K562 (cell line): ENCODE measurements around the gene AMPD3. TPM values are rescaled to one million over a fixed set of nuclear protein-coding genes. Genes with fewer than 3 reads are reported as not detected.

Experiments used
- ATAC-seq: fragments of 200-7000 bp; cut with Tn5 transposase; 3 replicates; pipeline ENCODE4 v1.9.1; 2020; ENCODE audit warnings: moderate library complexity
- BruUV-seq: library from RNA; stranded (reverse); fragments of 400-500 nt; replicated peaks from 2 replicates; lab custom pipeline; 2021; lab: Mats Ljungman, UMichigan
- CTCF ChIA-PET: fragments of 300-600 bp; formaldehyde crosslinking; extraction: SDS; loops from one replicate; lab custom pipeline; 2021; ENCODE audit warnings: low intra/inter-chr PET ratio; lab: Yijun Ruan, JAX
- POLR2A ChIA-PET: fragments of 300-600, 350-650 bp; sonication (Branson Sonifier 250); formaldehyde crosslinking; extraction: SDS; loops from one replicate; lab custom pipeline; 2021; ENCODE audit warnings: antibody characterized with exemption, inconsistent platforms; lab: Yijun Ruan, JAX
- DNase-seq, 4 experiments: peaks; one replicate each; pipeline versions ENCODE4 v3.0.0 to v3.0.0-alpha.2; 2011 to 2018; ENCODE audit warnings: low spot score in 3 of 4, mixed read lengths in 3 of 4; ENCODE audit errors: extremely low read depth in 1 of 4
- FAIRE-seq: peaks from 2 replicates; lab custom pipeline; 2011; peaks lifted over from hg19 to GRCh38; lab: Jason Lieb, UNC
- H2AFZ ChIP-seq: 2 replicates; pipeline ENCODE4 v1.6.0; 2011; ENCODE audit warnings: low read depth, low read length, control low read depth, inconsistent platforms
- H3K27ac ChIP-seq: fragments of 200-600 bp; 3 replicates; pipeline ENCODE4 v1.8.0; 2011; ENCODE audit warnings: low read depth, mild to moderate bottlenecking, control low read depth, inconsistent platforms, low read length, moderate library complexity, mixed read lengths; ENCODE audit errors: extremely low read depth
- H3K27me3 ChIP-seq, 2 experiments: fragments of 300-600 bp in 1 of 2; 2 replicates in 1 of 2; 3 replicates in 1 of 2; pipeline versions ENCODE4 v1.6.0 to v1.8.0; 2011; ENCODE audit warnings: inconsistent platforms in 2 of 2, low read length in 2 of 2, mild to moderate bottlenecking in 1 of 2, mixed read lengths in 1 of 2, moderate library complexity in 1 of 2; ENCODE audit not compliant: control insufficient read depth in 2 of 2, insufficient read depth in 2 of 2
- H3K36me3 ChIP-seq: fragments of 300-600 bp; 3 replicates; pipeline ENCODE4 v1.8.0; 2011; ENCODE audit warnings: mild to moderate bottlenecking, low read length, inconsistent platforms; ENCODE audit not compliant: control insufficient read depth, insufficient read depth
- H3K4me1 ChIP-seq, 2 experiments: fragments of 200-600 bp in 1 of 2; replicated peaks in 1 of 2; 2 replicates in 1 of 2; 3 replicates in 1 of 2; pipeline versions ENCODE4 v1.5.1 to v1.8.0; 2011; ENCODE audit warnings: inconsistent platforms in 2 of 2, low read length in 2 of 2, mild to moderate bottlenecking in 1 of 2, mixed read lengths in 1 of 2, moderate library complexity in 1 of 2; ENCODE audit not compliant: control insufficient read depth in 2 of 2, insufficient read depth in 2 of 2
- H3K4me2 ChIP-seq: 2 replicates; pipeline ENCODE4 v1.6.1; 2011; ENCODE audit warnings: low read length, control low read depth, inconsistent platforms, mixed read lengths; ENCODE audit not compliant: insufficient read depth
- H3K4me3 ChIP-seq: fragments of 200-600 bp; sonication (generic), shearing (Covaris generic); 2 replicates; pipeline ENCODE4 v1.5.1; 2016; ENCODE audit warnings: control low read depth, inconsistent platforms
- H3K79me2 ChIP-seq: fragments of 200-600 bp; 3 replicates; pipeline ENCODE4 v1.8.0; 2011; ENCODE audit warnings: low read length, inconsistent platforms; ENCODE audit not compliant: control insufficient read depth, insufficient read depth
- H3K9ac ChIP-seq, 2 experiments: 2 replicates each; pipeline versions ENCODE4 v1.6.0 to v1.6.1; 2011; ENCODE audit warnings: low read depth in 2 of 2, low read length in 2 of 2, control low read depth in 1 of 2, inconsistent platforms in 1 of 2, mild to moderate bottlenecking in 1 of 2, mixed read lengths in 1 of 2; ENCODE audit not compliant: insufficient read depth in 1 of 2
- H3K9me1 ChIP-seq: one replicate; pipeline ENCODE4 v1.6.0; 2011; ENCODE audit warnings: inconsistent platforms, mild to moderate bottlenecking, low read length, moderate library complexity; ENCODE audit not compliant: control insufficient read depth, insufficient read depth
- H3K9me3 ChIP-seq: replicated peaks from 2 replicates; pipeline ENCODE4 v1.5.1; 2011; ENCODE audit warnings: low read depth, low read length, inconsistent platforms; ENCODE audit not compliant: control insufficient read depth, insufficient read depth
- H4K20me1 ChIP-seq: replicated peaks from 2 replicates; pipeline ENCODE4 v1.6.1; 2011; ENCODE audit warnings: low read length, inconsistent platforms, mixed read lengths; ENCODE audit not compliant: control insufficient read depth, insufficient read depth
- CBX5 ChIP-seq: IDR thresholded peaks from 2 replicates; pipeline ENCODE4 v1.6.1; 2014; ENCODE audit warnings: low read depth, borderline replicate concordance
- E2F1 ChIP-seq: sonication (generic); formaldehyde crosslinking; IDR thresholded peaks from 2 replicates; pipeline ENCODE4 v1.8.1; 2023; ENCODE audit warnings: mild to moderate bottlenecking, missing genetic modification reagents, moderate library complexity
- E4F1 ChIP-seq: fragments of 250-450 bp; sonication (Bioruptor Pico); IDR thresholded peaks from 2 replicates; pipeline ENCODE4 v1.5.0; 2021; ENCODE audit warnings: mild to moderate bottlenecking, borderline replicate concordance
- KLF16 ChIP-seq: IDR thresholded peaks from 2 replicates; pipeline ENCODE4 v1.6.1; 2016; ENCODE audit warnings: antibody characterized with exemption
- LARP7 ChIP-seq: fragments of 450-650 bp; IDR thresholded peaks from 2 replicates; pipeline ENCODE4 v1.6.1; 2016
- MTA1 ChIP-seq: fragments of 450-650 bp; IDR thresholded peaks from 2 replicates; pipeline ENCODE4 v1.6.1; 2017; ENCODE audit warnings: borderline replicate concordance
- POLR2A ChIP-seq: fragments of 450-650 bp; conservative IDR thresholded peaks from 2 replicates; pipeline ENCODE4 v1.6.1; 2016
- ZNF23 ChIP-seq: fragments of 250-450 bp; sonication (Bioruptor Pico); IDR thresholded peaks from 2 replicates; pipeline ENCODE4 v1.4.0; 2020; ENCODE audit warnings: mild to moderate bottlenecking
- ZNF263 ChIP-seq: sonication (generic); formaldehyde crosslinking; IDR thresholded peaks from 2 replicates; pipeline ENCODE4 v1.8.0; 2022; ENCODE audit warnings: mild to moderate bottlenecking, missing genetic modification reagents, borderline replicate concordance
- ZNF696 ChIP-seq: fragments of 250-450 bp; sonication (Bioruptor Pico); conservative IDR thresholded peaks from 2 replicates; pipeline ENCODE4 v1.4.0; 2020; ENCODE audit warnings: mild to moderate bottlenecking, moderate library complexity
- ZNF76 ChIP-seq: fragments of 250-450 bp; sonication (Bioruptor Pico); IDR thresholded peaks from 2 replicates; pipeline ENCODE4 v1.4.0; 2020; ENCODE audit warnings: mild to moderate bottlenecking, moderate library complexity, borderline replicate concordance
- ZNF766 ChIP-seq: fragments of 200-800 bp; sonication (Bioruptor generic); conservative IDR thresholded peaks from 2 replicates; pipeline ENCODE4 v1.6.1; 2016; ENCODE audit warnings: missing genetic modification characterization, missing compliant biosample characterization
- WGBS: fragments of 100-300 bp; shearing (Covaris generic); methylation state at CpG from one replicate; pipeline ENCODE4 v1.1.6; 2016; ENCODE audit warnings: low coverage, mixed read lengths; ENCODE audit not compliant: insufficient coverage; ENCODE audit errors: missing lambda C conversion rate; 5-methylcytosine and 5-hydroxymethylcytosine counted together
- in situ Hi-C: fragments of 300-500 bp; cut with MboI; formaldehyde crosslinking; loops from 4 replicates; pipeline ENCODE4 v1.15.0; 2018; ENCODE audit warnings: inconsistent platforms, mixed read lengths
- intact Hi-C: fragments of 100-400 bp; cut with micrococcal nuclease; formaldehyde crosslinking; loops from 2 replicates; pipeline ENCODE4 v1.14.2; 2022
- polyA plus RNA-seq, 8 experiments: library from polyadenylated mRNA; depleted of rRNA in 4 of 8; stranded (reverse) in 5 of 8; unstranded in 3 of 8; fragments of >200 nt; fragmentation: Nextera tagmentation in 2 of 8; fragmentation: Illumina TruSeq in 1 of 8; extraction: Ambion mirVana in 2 of 8; extraction: Trizol in 1 of 8; gene quantifications; 2 replicates each; pipeline versions ENCODE4 v1.2.1 to v1.2.3, GENCODE V29; 2011 to 2014; ENCODE audit warnings: inconsistent platforms in 1 of 8, missing spikeins in 1 of 8
- total RNA-seq, 7 experiments: library from RNA; depleted of rRNA in 6 of 7; stranded (reverse); fragments of >200 nt in 6 of 7; fragmentation: Illumina TruSeq in 2 of 7; extraction: Trizol in 2 of 7; gene quantifications; 2 replicates each; pipeline versions ENCODE4 v1.2.1 to v1.2.3, GENCODE V29; 2011 to 2021; ENCODE audit warnings: low replicate concordance in 1 of 7

Gene AMPD3
- total and polyA plus RNA-seq, 9 of the 15 experiments (the other 6 are each of a cell fraction or from before 2014, with no cell fraction given), result 4.4 to 23.6 (median 11.2) TPM

GRCh38 chr11:10473371-10473770, 18.3 kb downstream of the AMPD3 start:
- intact Hi-C loops, result no loop called here

More at GRCh38 chr11:10473371-10473770, 18.3 kb downstream of the AMPD3 start:
- CTCF ChIA-PET, result no interaction called here
- in situ Hi-C loops, result no loop called here
- Histone ChIP-seq H3K9me3 (no peaks in the 10 kb centered on the region), H3K4me1 (peaks cover 0 to 1% of the 10 kb centered on the region in 2 experiments; a peak in 2 of 5 replicates), H3K9me1 (peaks cover 4% of the 10 kb centered on the region), H2AFZ (no peak overlapping the region), H3K27ac (no peak overlapping the region), H3K36me3 (peaks cover 48% of the 10 kb centered on the region; the same call in 2 of the 3 replicates), H3K9ac (no peak overlapping the region), H3K79me2 (peaks cover 4% of the 10 kb centered on the region; the same call in 2 of the 3 replicates), H3K4me2 (no peak overlapping the region), H4K20me1 (peaks cover 7% of the 10 kb centered on the region; the same call in 1 of the 2 replicates), H3K4me3 (no peak overlapping the region), H3K27me3 (no peaks in the 10 kb centered on the region)
- BruUV-seq, result no TSS peak
- POLR2A ChIA-PET, result interaction anchor here (1.2 to 2.1 kb wide), 3 partner anchors 9 to 67 kb away, joined by 3 to 4 read pairs (median 4); partner anchors contain the start of gene RNF141
- peak in 1 of 4 experiments; percentile 19 for DNase-seq
- WGBS, result 91% methylated on average over 4 of the region's 4 CpGs
- no peak; the same call in 2 of the 3 replicates for ATAC-seq
- TF ChIP-seq LARP7, result no peak
- TF ChIP-seq ZNF23 (CRISPR knock-in tag), result no peak
- no peak for TF ChIP-seq KLF16
- TF ChIP-seq E4F1 (CRISPR knock-in tag), result no peak
- no peak for TF ChIP-seq ZNF696 (CRISPR knock-in tag)
- TF ChIP-seq POLR2A, result no peak
- no peak for TF ChIP-seq ZNF263 (CRISPR knock-in tag)
- TF ChIP-seq CBX5, result no peak
- TF ChIP-seq E2F1 (CRISPR knock-in tag), result no peak
- no peak for TF ChIP-seq ZNF766 (CRISPR knock-in tag)
- TF ChIP-seq ZNF76 (CRISPR knock-in tag), result no peak
- TF ChIP-seq MTA1, result no peak
- no peak for FAIRE-seq
